HG02678 (cell line): ENCODE measurements around the gene PKLR.
"Not testable (repeated sequence)": the region's sequence is repeated elsewhere in the genome, so short reads cannot be mapped to it uniquely, and the experiment has no call there.

Experiments
- ATAC-seq: cut with Tn5 transposase; IDR thresholded peaks from one replicate; pipeline ENCODE4 v1.9.1; 2021; ENCODE audit warnings: mild to moderate bottlenecking, moderate library complexity; ENCODE audit not compliant: unreplicated experiment

PKLR gene

DNA sequence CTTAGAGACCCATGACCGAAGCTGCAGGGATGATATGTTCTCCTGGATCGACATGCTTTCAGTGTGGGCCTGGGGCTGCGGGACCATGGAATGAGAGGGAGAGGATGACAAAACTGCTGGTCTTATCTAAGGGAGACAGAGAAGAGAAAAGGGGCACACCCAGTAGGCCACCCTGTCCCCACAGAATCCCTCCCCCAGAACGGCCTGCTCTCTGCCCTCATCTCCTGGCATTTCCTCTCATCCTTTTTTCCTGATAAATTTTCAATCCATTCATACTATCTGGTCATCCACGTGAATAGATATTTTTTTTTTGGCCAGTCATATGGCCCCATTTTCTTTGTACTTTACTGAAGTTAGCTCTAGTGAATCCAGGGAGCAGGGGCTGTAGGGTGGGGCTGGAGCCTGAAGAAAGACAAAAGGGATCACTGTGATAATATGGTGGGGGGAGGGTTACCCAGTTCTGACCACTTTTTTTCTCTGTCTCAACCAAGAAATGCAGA, at the start of gene PKLR:
Gene PKLR (minus strand): TSS at position 97 of the 500 bp plus-strand sequence. CDS start 43 bp downstream, at position 54.
- no peak for ATAC-seq

DNA sequence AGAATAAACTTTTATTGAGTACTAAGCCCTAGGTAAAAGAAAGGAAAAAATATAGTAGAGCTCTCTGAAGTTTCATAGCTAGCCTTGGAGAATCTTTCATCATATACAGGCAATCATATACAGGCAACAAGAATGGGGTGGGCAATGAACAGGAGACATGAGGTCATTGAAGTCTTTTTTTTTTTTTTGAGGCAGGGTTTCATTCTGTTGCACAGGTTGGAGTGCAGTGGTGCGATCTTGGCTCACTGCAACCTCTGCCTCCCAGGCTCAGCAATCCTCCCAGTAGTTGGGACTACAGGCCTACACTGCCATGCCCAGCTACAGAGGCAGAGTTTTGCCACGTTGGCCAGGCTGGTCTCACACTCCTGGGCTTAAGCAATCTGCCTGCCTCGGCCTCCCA, 41.6 kb upstream of the PKLR start:
- no peak for ATAC-seq

- no peak for ATAC-seq
Measured at GRCh38 chr1:155339515-155340097, 38.4 kb upstream of the PKLR start.

GRCh38 chr1:155334962-155335361, 33.7 kb upstream of the PKLR start:
- ATAC-seq, result no peak

DNA sequence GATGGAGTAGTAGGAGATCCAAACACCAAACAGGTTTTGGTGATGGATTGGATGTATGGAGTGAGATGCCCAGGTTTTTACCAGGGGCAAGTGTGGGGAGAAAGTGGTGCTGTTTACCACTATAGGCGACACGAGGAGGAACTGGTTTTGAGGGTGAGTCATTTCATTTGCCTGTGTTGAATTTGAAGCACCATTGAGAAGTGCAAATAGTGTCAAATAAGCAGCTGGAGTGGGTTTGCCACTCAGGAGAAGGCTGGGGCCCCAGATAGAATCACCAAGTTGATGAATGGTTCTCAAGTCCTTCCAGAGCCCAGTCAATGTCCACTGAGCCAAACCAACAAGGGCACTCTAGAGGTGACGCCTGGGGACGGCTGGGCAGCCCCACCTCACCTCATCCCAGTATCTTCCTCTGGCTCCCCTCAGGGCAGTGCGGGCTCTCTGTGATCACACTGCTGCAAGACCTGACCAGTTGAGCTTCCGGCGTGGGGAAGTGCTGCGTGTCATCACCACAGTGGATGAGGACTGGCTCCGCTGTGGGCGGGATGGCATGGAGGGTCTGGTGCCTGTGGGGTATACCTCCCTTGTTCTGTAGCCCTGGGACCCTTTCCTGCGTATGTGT, 28.9 kb upstream of the PKLR start:
- no peak for ATAC-seq

GRCh38 chr1:155328856-155329255, 27.6 kb upstream of the PKLR start:
- not testable (repeated sequence) for ATAC-seq

DNA sequence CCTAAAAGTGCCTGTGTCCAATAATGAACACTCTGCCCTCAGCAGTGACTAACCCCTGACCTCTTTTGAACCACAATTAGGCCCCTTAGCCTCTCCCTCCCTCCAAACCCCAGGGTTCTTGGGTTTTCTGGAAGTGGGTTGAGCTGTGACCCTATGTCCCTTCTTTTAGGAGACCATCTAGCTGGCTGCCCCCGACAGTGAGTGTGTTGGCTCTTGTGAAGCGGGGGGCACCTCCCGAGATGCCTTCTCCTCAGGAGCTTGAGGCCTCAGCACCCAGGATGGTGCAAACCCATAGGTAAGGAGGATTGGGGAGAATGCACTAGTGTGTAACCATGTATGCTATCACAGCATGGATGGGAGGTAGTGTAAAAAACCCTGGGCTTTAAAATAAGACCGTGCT, 26.7 kb upstream of the PKLR start:
- no peak for ATAC-seq

DNA sequence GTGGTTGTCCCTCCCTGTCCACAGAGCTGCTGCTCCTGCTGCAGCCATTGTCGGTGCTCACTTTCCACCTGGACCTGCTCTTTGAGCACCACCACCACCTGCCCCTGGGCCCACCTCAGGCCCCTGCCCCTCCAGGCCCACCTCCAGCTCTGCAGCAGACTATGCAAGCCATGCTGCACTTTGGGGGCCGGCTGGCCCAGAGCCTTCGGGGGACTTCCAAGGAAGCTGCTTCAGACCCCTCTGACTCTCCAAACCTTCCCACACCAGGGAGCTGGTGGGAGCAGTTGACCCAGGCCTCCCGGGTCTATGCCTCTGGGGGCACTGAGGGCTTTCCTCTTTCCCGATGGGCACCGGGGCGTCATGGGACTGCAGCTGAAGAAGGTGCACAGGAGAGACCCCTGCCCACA, 25.4 kb upstream of the PKLR start:
- no peak for ATAC-seq

- no peak for ATAC-seq
Measured at GRCh38 chr1:155326020-155326526, 24.8 kb upstream of the PKLR start.

DNA sequence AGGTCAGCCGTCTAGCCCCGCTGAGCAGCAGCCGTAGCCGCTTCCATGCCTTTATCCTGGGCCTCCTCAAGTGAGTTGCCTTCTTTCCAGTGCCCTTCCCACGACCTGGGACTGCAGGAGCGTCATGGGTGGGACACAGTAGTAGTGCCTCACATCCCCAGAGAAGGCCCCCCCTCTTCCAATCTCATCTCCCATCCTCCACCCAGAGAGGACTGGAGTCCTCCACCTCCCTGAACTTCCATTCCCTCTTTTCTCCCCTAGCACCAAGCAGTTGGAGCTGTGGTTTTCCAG, 24.3 kb upstream of the PKLR start:
- no peak for ATAC-seq

GRCh38 chr1:155324717-155325602, 23.7 kb upstream of the PKLR start:
- ATAC-seq, result no peak

- peak; percentile 67 for ATAC-seq
Measured at GRCh38 chr1:155324037-155324716, 22.9 kb upstream of the PKLR start.

- peak; percentile 49 for ATAC-seq
Measured at GRCh38 chr1:155323729-155324036, 22.4 kb upstream of the PKLR start.

DNA sequence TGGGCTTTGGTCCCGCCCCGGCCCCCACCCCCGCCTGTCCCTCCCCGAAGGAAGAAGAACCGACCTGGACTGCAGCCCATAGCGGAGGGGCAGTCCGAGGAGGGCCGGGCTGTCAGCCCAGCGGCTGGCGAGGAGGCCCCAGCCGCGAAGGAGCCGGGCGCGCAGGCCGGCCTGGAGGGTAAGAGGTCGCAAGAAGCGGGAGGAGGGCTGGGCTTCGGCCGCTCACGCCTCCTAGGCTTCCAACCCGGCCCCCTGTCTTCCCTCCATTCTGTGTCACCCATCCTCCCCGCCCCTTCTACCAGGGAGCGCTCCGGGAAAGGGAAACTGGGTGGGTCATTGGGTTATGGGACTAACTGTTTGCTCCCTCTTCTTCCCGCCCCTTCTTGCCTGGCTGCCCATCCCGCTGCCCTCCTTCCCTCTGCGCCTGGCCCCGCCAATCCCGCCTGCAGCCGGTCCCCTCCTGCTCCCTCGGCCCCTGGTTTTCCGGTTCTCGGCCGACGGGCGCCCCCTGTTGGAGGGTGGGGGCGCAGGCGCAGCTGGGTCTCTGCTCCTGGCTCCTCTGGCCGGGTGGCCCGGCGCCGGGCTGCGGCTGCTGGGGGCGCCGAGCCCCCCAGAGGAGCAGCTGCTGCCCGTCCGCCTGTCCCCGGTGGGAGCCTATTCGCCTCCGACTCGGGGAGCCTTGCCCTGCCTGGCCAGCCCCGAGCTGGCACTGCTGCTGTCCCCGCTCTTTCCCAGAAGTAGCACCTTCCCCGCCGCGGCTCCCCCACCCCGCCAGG, 21.9 kb upstream of the PKLR start:
- peak; percentile 47 for ATAC-seq

DNA sequence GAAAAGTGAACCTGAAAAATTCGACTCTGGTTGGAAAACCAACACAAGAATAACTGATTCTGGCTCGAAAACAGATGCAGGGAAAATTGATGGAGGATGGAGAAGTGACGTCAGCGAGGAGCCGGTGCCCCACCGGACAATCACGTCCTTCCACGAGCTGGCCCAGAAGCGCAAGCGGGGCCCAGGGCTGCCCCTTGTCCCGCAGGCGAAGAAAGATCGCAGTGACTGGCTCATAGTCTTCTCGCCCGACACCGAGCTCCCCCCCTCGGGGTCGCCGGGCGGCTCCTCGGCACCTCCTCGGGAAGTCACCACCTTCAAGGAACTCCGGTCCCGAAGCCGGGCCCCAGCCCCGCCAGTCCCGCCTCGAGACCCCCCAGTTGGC, 21.3 kb upstream of the PKLR start:
- no peak for ATAC-seq

DNA sequence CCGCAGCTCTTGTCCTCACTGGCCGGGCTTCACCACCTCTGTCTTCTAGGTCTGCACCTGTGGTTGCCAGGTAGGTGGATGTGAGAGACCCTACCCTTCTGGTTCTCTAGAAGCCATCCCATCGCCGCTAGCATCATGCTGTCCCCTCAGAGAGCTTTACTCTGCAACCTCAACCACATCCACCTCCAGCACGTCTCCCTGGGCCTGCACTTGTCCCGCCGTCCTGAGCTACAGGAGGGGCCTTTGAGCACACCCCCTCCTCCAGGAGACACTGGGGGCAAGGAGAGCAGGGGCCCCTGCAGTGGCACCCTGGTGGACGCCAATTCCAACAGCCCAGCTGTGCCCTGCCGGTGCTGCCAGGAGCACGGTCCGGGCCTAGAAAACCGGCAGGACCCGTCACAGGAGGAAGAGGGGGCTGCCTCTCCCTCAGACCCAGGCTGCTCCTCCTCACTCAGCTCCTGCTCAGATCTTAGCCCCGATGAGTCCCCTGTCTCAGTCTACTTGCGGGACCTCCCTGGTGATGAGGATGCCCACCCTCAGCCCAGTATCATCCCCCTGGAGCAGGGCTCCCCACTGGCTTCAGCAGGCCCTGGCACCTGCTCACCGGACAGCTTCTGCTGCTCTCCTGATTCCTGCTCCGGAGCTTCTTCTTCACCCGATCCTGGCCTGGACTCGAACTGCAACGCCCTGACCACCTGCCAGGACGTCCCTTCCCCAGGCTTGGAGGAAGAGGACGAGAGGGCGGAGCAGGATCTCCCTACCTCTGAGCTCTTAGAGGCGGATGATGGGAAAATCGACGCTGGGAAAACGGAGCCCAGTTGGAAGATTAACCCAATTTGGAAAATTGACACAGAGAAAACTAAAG, 20.6 kb upstream of the PKLR start:
- ATAC-seq, result no peak

GRCh38 chr1:155320661-155321617, 19.7 kb upstream of the PKLR start, which contains the start of gene RUSC1:
Gene RUSC1, plus strand, starts transcription at chr1:155320894. Its CDS starts 880 bp downstream, at chr1:155321774.
- no peak for ATAC-seq

- ATAC-seq, result no peak
Measured at GRCh38 chr1:155320252-155320651, 19.0 kb upstream of the PKLR start.
